Stimulated activated CD8-positive, alpha-beta memory T cell treated with anti-CD3 and anti-CD28 coated beads, Interleukin-12 subunit alpha, Interleukin-12 subunit beta, amount 100 ng/mL, for 24 hours (primary cell): ENCODE results near the gene SMAD7.

ENCODE experiments used
- DNase-seq: peaks from one replicate; pipeline ENCODE4 v3.0.0-alpha.2; 2020; ENCODE audit errors: extremely low read depth

The SMAD7 gene

DNA sequence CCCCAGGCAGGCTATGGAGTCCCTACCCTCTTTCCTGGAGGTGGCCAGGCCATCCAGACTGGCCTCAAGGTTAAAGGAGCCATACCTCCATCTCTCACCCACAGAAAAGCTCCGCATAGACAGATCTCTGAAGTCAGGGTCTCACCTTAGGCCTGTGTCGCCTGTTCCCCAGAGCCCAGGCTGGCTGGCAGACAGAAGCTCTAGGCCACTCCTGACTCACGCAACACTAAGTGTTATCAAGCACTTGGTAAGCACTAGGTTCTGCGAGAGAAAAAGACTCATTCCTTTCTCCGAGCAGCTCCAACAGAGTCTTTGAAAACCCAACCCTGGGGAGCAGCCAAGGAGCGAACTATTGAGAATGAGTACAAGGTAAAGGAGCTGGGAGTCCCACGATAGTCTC lies 6.1 kb downstream of the SMAD7 start:
- DNase-seq, result no peak

DNA sequence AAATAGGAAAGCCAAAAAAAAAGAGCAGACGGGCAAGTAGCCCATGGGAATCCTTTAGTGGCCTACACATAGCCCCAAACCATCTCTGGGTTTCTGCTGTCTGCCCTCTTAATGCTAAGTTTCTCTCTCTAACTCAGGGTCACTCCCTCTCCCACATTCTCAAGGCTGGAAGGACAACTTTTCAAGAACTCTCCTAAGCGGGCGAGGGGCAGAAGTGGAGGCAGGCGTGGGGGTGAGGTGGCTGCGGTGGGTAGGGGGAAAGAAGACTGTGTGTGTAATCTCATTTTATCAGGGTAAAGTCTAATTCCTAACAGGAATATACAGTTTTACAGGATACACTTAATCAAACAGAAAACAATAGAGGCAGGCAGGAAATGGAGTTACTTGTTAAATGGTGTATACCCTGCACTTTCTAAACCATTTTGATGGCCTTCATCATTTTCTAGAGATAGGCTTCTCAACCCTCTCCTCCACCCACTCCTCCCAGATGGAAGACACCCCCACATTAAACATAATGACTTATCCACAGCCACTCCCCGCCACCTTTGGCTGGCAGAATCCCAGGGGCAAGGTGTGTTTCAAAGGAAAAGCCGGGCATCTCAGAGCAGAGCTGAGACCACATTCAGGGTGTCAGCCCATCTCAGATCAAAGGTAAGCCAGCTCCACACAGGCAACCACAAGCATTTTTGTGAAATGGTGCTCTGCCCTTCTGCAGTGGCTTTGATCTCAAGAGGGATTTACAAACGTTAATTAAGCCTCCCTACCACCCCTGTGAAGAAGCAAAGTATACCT lies 6.8 kb downstream of the SMAD7 start:
- no peak for DNase-seq

DNA sequence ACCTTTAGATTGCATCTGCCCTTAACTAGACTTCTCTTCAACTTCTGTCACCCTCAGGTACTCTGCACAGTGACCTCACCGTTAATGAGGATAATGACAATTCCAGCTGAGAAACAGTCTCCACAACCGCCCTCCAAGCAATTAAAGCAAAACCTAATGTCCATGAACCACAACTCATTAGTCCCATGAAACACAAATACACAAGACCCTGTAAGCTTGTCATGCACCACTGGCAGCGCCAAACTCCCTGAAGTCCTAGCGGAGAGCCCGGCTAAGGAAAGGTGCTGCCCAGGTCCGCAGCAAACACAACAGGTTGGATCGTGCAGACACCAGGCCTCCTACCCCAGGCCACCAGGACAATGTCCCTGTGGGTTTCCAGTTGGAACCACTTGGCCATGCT lies 7.4 kb downstream of the SMAD7 start:
- no peak for DNase-seq

- DNase-seq, result no peak
Observed at GRCh38 chr18:48942554-48943261, 8.1 kb downstream of the SMAD7 start.

DNA sequence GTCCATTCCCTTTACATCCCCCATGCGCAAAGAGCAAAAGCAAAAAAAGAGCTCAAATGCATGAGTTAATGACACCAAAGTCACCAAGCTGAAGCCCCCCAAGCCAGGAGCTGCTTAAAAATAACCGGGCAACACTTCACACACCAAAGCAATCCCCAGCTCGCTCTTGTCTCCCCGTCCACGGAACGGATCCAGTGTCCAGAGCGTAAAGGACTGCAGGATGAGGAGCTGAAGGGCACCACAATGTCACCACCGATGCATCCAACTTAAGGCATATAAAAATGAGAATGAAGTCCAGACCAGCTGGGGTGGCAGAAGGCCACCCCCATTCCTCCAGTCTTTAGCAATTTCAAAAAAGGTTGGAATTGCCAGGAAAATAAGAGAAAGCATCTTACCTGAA lies 8.7 kb downstream of the SMAD7 start:
- DNase-seq, result no peak

- no peak for DNase-seq
Observed at GRCh38 chr18:48941672-48942071, 9.1 kb downstream of the SMAD7 start.

DNA sequence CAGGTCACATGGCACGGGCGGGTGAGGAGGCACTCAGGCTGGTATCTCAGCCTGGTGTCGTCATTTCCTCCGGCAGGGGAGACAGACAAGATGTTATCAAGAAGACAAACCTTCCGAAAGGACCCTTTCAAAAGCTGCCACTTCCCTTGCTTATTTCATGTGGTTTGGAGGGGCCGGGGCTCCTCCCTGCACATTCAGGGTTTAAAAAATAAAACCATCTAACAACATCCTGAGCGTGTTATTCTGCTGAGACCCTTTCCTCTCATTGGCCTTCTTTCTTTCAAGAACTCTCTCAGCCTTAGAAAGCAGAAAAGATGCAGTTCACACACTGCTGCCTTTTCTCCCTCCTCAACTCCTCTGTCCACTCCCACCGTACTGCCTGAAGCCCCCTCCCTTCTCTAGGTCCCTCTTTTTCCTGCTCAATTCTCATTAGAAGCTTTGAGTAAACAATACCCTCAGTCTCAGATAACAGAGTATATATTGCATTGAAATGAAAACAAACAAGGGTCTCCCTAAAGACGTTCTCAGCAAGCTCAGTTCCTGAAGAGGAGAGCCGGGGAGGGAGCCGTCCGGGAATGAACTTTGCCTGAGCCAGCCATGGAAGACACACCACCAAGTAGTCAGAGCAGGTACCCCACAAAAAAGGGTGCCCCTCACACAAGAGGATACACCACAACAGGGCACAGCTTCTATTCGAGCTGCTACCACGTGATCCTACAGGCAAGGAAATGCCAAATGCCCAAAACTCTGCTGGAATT lies 9.7 kb downstream of the SMAD7 start:
- peak; percentile 42 for DNase-seq

- DNase-seq, result no peak
Observed at GRCh38 chr18:48939205-48940097, 11.3 kb downstream of the SMAD7 start.

DNA sequence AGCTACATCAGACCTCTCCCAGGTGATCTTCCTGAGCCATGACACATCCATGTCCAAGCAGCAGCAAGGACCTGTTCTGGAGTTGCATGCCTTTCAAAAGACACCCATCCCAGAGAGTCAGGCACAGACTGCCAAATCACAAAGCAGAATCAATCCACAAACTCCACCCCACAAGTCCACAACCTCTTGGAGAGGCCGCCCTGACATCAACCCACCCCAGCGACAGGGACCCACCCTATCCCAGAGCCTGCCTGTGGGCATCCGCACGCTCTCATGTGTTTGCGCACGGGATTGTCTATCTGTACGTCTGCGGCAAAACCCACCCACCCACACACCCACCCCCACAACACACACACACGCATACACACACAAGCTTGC lies 11.9 kb downstream of the SMAD7 start:
- DNase-seq, result no peak

GRCh38 chr18:48937869-48938750 lies 12.7 kb downstream of the SMAD7 start:
- DNase-seq, result no peak

DNA sequence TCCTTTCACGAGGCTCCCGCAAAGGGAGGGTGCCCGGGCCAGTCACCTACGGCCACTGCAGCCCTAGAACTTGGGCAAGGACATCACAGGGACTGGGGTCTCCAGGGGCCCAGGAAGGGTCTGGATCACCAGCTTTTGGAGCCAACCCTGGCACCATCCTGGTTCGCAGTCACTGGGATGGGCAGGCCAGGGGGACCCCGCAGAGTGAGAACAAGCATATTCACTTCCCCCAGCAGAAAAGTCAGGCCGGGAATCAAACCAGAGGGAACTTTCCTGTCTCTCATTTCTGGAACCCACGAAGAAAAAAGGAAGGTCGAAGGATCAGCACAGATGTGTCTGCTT lies 15.4 kb downstream of the SMAD7 start:
- DNase-seq, result no peak

- no peak for DNase-seq
Observed at GRCh38 chr18:48934723-48935432, 15.9 kb downstream of the SMAD7 start.

- DNase-seq, result no peak
Observed at GRCh38 chr18:48934415-48934722, 16.4 kb downstream of the SMAD7 start.

- no peak for DNase-seq
Observed at GRCh38 chr18:48933578-48934414, 17.0 kb downstream of the SMAD7 start.

- DNase-seq, result no peak
Observed at GRCh38 chr18:48932822-48933510, 17.8 kb downstream of the SMAD7 start.

- DNase-seq, result no peak
Observed at GRCh38 chr18:48932462-48932818, 18.3 kb downstream of the SMAD7 start.

DNA sequence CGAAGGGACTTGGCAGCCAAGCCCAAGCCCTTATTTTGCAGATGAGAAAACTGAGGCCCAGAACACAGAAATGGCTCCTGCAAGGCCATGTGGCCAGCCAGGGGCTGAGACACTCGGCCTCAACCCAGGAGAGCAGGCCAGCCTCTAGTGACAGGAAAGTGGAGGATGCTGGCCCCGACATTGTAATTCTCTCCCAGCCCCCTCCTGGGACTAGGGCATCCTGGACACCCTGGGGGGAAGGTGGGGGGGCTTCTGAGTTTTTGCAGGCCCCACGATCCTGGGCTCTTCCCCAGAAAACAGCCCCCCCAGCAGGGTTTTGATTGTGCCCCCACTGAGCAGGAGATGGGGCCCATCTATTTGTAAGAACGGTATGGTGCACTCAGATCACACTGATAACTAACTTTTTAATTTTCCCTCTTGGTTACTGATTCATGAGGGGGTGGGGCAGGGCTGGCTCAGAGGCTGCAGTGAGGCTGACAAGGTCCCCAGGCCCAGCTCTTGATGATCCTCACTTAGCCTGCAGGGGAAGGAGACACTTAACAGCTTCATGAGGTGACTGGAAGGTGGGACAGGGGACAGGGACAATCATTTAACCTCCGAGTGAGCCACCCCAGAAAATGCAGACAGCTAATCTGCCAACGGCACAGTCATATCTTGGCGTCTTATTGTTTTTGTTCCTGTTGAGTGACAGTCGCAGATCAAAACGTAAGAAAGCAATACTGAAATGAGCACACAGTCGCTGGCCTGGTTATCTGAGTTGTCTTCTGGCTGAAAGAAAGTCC lies 18.9 kb downstream of the SMAD7 start:
- no peak for DNase-seq

- no peak for DNase-seq
Observed at GRCh38 chr18:48930926-48931325, 19.8 kb downstream of the SMAD7 start.
